Thoracic aorta (tissue), 2 donors: ENCODE measurements around the gene SRXN1. TPM values are rescaled to one million over a fixed set of nuclear protein-coding genes. Genes with fewer than 3 reads are reported as not detected.

Experiments
- ATAC-seq: fragments of 150-250 bp; one replicate; pipeline ENCODE4 v1.8.0; 2017; ENCODE audit warnings: low read depth; ENCODE audit not compliant: insufficient number of reproducible peaks, low FRiP score
- DNase-seq: peaks from one replicate; pipeline ENCODE4 v3.0.0-alpha.2; 2020; ENCODE audit warnings: low spot score
- H3K27ac ChIP-seq, 2 donors: fragments of 200-600 bp; sonication (generic); 1 replicate in 1 of 2; 2 replicates in 1 of 2; pipeline ENCODE4 v1.5.1; 2016; ENCODE audit warnings: mild to moderate bottlenecking in 2 of 2, moderate library complexity in 2 of 2
- H3K27me3 ChIP-seq: fragments of 200-600 bp; sonication (generic); replicated peaks from 2 replicates; pipeline ENCODE4 v1.6.0; 2016; ENCODE audit warnings: mild to moderate bottlenecking; ENCODE audit not compliant: insufficient read depth
- H3K36me3 ChIP-seq: fragments of 200-600 bp; sonication (generic); one replicate; pipeline ENCODE4 v1.5.1; 2016
- H3K4me1 ChIP-seq, 2 donors: fragments of 200-600 bp; sonication (generic); 1 replicate in 1 of 2; 2 replicates in 1 of 2; pipeline versions ENCODE4 v1.5.1 to v1.6.0; 2016; ENCODE audit warnings: low read depth in 2 of 2, mild to moderate bottlenecking in 1 of 2; ENCODE audit not compliant: control insufficient read depth in 1 of 2
- H3K4me3 ChIP-seq: fragments of 200-600 bp; sonication (generic); 2 replicates; pipeline ENCODE4 v1.5.1; 2016; ENCODE audit warnings: mild to moderate bottlenecking
- H3K9me3 ChIP-seq: fragments of 200-600 bp; sonication (generic); 2 replicates; pipeline ENCODE4 v1.5.1; 2016
- total RNA-seq, 2 donors: library from RNA; depleted of rRNA; stranded (reverse); fragments of >200 nt; gene quantifications; one replicate each; pipeline versions ENCODE4 v1.1.0 to v1.2.3, GENCODE V29; 2016
- TF ChIP-seq, protein P1 (sequence below): fragments of 200-600 bp; sonication (generic); IDR thresholded peaks from one replicate; pipeline ENCODE4 v1.5.1; 2019; ENCODE audit warnings: antibody characterized with exemption

SRXN1 gene
- total RNA-seq, 2 donors from 2014 or later, result 41.7 to 49.4 TPM

DNA sequence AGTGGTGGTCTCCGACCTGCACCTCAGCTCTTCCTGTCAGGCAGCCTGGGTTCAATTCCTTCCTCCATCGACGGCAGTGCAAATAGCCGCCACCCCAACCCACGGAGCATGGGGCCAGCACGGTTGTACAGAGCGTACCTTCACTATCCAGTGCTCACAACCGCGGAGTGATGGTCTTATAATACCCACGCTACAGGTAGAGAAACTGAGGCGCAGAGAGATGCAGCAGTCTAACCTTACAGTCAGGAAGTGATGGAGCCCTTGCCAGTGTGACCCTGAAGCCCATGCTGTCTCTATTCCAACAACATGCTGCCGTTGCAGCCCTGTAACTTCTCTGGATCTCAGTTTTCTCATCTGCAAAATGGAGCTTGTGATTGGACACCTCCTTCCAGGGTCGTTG, 11.6 kb upstream of the SRXN1 start:
- DNase-seq, result no peak
- peaks cover 4% of the 10 kb centered on the region for H3K27me3 ChIP-seq
- H3K27ac ChIP-seq, result no peak overlapping the region
- no peaks in the 10 kb centered on the region for H3K9me3 ChIP-seq
- H3K4me1 ChIP-seq, result no peaks in the 10 kb centered on the region
- H3K36me3 ChIP-seq, result no peaks in the 10 kb centered on the region
- H3K4me3 ChIP-seq, result no peak overlapping the region
- no peak for ATAC-seq
- TF ChIP-seq, protein P1, sequence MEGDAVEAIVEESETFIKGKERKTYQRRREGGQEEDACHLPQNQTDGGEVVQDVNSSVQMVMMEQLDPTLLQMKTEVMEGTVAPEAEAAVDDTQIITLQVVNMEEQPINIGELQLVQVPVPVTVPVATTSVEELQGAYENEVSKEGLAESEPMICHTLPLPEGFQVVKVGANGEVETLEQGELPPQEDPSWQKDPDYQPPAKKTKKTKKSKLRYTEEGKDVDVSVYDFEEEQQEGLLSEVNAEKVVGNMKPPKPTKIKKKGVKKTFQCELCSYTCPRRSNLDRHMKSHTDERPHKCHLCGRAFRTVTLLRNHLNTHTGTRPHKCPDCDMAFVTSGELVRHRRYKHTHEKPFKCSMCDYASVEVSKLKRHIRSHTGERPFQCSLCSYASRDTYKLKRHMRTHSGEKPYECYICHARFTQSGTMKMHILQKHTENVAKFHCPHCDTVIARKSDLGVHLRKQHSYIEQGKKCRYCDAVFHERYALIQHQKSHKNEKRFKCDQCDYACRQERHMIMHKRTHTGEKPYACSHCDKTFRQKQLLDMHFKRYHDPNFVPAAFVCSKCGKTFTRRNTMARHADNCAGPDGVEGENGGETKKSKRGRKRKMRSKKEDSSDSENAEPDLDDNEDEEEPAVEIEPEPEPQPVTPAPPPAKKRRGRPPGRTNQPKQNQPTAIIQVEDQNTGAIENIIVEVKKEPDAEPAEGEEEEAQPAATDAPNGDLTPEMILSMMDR, result no peak

DNA sequence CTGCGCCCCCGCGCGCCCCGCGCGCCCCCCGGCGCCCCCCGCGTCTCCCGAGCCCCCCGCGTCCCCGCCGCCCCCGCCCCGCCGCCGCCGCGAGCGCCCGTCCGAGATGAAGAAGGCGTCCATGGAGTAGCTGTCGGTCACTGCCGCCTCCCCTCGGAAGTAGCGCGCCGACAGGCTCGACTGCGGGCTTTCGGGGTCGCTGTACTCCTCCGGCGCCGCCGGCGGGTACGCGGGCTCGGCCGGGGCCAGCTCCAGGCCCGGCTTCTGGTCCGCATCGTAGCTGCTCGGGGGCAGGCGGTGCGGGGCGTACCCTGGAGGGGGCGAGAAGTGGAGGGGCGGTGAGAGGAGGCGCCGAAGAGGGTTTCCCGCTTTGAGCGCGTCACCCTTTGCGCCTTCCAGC, 11.2 kb upstream of the SRXN1 start:
- Histone ChIP-seq H3K27me3 (peaks cover 4% of the 10 kb centered on the region), H3K4me3 (no peak overlapping the region), H3K9me3 (no peaks in the 10 kb centered on the region), H3K36me3 (no peaks in the 10 kb centered on the region), H3K4me1 (no peaks in the 10 kb centered on the region), H3K27ac (no peak overlapping the region)
- TF ChIP-seq, protein P1, result no peak
- ATAC-seq, result no peak
- DNase-seq, result no peak

DNA sequence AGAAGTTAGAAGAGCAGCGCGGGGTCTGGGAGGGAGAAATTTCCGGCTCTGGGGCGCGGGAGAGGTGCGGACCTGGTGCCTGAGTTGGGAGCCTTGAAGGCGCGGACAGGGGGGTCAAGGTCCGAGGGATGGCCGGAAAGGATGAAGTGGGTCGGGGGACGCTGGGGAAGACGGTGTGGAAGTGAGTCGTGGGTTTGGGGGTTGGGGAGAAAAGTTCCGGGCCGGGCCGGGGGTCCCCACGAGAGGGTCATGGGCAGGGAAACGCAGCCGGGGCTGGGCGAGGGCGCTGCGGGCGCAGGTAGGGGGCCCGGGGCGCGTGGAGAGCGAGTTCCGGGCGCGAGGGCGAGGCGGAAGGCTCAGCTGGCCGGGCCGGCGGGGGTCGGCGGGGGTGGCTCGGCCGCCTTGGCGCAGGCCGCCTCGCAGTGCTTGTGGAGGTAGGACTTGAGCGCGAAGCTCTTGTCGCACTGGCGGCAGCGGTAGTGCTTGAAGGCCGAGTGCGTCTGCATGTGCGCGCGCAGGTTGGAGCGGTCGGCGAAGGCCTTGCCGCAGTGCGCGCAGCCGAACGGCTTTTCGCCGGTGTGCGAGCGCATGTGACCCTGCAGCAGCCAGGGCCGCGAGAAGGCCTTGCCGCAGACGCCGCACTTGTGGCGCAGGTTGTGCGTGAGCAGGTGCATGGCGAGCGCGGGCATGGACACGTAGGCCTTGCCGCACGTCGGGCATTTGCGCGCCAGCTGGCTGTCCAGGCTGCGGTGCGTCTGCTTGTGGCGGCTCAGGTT, 10.5 kb upstream of the SRXN1 start:
- H3K27me3 ChIP-seq, result peaks cover 4% of the 10 kb centered on the region
- TF ChIP-seq, protein P1, result no peak
- H3K9me3 ChIP-seq, result no peaks in the 10 kb centered on the region
- no peak for ATAC-seq
- H3K27ac ChIP-seq, result no peak overlapping the region
- H3K4me1 ChIP-seq, result no peaks in the 10 kb centered on the region
- DNase-seq, result no peak
- H3K36me3 ChIP-seq, result no peaks in the 10 kb centered on the region
- H3K4me3 ChIP-seq, result no peak overlapping the region

DNA sequence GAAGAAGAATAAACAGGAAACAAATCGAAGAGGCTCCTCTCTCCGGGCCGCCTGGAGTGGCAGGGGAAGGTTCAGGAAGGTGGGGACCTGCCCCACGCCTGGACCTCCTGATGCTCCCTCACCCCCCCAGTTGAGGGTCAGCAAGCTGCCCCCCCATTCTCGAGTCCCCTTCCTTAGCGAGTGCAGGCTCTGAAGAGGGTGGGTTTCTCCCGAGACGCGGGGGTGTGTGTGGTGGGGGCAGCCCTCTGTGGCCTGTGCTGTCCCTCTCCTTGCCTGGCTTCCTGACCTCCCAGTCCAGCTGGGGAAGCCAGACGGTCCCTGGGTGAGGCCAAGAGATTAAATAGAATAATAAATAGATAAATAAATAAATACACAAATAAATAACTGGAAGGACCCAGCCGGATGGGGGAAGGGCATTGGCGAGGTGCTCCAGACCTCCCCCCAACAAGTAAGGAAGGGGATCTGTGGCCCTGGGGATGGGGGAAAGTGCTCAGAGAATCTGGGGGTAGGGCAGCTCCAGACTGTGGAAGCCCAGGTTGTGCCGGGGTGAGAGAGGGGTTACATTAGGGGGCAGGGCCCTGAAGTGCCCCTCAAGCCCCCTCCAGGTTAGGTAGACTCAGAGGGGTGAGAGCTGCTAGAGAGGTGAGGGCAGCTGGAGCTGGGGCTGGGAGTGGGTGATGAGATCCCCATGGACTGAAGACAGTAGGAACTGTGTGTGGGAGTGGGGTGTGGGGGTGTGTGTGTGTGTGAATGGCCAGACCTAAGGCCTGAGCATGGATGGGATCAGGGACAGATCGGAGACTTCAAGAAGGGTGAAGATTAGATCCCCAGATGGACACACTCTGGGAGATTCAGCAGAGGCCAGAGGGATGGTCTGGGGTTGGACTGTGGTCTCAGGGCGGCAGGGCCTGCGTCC, 9.5 kb upstream of the SRXN1 start:
- Histone ChIP-seq H3K27ac (no peak overlapping the region), H3K27me3 (peaks cover 4% of the 10 kb centered on the region), H3K9me3 (no peaks in the 10 kb centered on the region), H3K36me3 (no peaks in the 10 kb centered on the region), H3K4me1 (no peaks in the 10 kb centered on the region), H3K4me3 (no peak overlapping the region)
- TF ChIP-seq, protein P1, result no peak
- DNase-seq, result no peak
- ATAC-seq, result no peak
